Measurements from ENCODE around the gene SCIN. TPM values are rescaled to one million over a fixed set of nuclear protein-coding genes. Genes with fewer than 3 reads are reported as not detected.

SCIN gene
- total RNA-seq, 1 experiment from 2014 or later, result 0.39 TPM

DNA sequence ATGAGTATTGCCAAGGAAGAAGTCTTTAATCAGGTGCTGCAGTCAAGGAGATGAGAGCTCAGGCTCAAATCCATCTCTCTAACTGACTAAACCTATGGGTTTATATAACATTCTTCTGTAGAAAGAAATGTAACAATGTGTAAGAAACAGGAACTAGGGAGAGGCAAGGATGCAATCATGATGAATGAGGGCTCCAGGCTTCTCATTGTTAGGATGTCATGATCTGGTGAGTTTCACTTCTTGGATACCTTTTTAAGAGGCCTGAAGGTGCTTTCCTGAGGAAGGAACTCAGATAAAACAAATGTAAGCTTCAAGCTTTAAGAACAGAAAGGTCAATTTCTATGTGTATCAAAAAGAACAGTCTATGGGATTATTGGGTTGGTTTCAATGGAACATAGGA lies 30.8 kb upstream of the SCIN start:
- Histone ChIP-seq H3K9me3 (ENCODE audit: low read depth, low read length, poor library complexity, severe bottlenecking) (no peaks in the 10 kb centered on the region), H3K27me3 (replicated peaks; ENCODE audit: insufficient read depth, low read depth, low read length, poor library complexity) (no peaks in the 10 kb centered on the region), H3K27ac (ENCODE audit: low read depth, low read length, poor library complexity, severe bottlenecking) (no peak overlapping the region), H3K36me3 (ENCODE audit: insufficient read depth, low read length, poor library complexity, severe bottlenecking) (no peaks in the 10 kb centered on the region), H3K4me3 (ENCODE audit: low read depth, low read length, poor library complexity, severe bottlenecking) (no peak overlapping the region), H3K4me1 (ENCODE audit: insufficient read depth, low read length, poor library complexity, severe bottlenecking) (no peaks in the 10 kb centered on the region)
- CTCF ChIA-PET, result interaction anchor here (0.5 kb wide), 1 partner anchor 93 kb away, joined by 3 read pairs; no protein-coding TSS in a partner anchor
- intact Hi-C loops (cut with micrococcal nuclease; ENCODE audit: unreplicated experiment), result no loop called here
- POLR2A ChIA-PET (ENCODE audit: low non-redundant PET), result no interaction called here
- no TSS peak for BruUV-seq (replicated peaks)
- DNase-seq (ENCODE audit: low spot score), result no peak
- TF ChIP-seq EZH2 (IDR thresholded peaks at IDR 0.05; ENCODE audit: borderline replicate concordance, low read depth, low read length, poor library complexity, severe bottlenecking), result no peak
- TF ChIP-seq, protein P1, sequence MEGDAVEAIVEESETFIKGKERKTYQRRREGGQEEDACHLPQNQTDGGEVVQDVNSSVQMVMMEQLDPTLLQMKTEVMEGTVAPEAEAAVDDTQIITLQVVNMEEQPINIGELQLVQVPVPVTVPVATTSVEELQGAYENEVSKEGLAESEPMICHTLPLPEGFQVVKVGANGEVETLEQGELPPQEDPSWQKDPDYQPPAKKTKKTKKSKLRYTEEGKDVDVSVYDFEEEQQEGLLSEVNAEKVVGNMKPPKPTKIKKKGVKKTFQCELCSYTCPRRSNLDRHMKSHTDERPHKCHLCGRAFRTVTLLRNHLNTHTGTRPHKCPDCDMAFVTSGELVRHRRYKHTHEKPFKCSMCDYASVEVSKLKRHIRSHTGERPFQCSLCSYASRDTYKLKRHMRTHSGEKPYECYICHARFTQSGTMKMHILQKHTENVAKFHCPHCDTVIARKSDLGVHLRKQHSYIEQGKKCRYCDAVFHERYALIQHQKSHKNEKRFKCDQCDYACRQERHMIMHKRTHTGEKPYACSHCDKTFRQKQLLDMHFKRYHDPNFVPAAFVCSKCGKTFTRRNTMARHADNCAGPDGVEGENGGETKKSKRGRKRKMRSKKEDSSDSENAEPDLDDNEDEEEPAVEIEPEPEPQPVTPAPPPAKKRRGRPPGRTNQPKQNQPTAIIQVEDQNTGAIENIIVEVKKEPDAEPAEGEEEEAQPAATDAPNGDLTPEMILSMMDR (conservative IDR thresholded peaks at IDR 0.05; ENCODE audit: low read depth, low read length), result no peak

DNA sequence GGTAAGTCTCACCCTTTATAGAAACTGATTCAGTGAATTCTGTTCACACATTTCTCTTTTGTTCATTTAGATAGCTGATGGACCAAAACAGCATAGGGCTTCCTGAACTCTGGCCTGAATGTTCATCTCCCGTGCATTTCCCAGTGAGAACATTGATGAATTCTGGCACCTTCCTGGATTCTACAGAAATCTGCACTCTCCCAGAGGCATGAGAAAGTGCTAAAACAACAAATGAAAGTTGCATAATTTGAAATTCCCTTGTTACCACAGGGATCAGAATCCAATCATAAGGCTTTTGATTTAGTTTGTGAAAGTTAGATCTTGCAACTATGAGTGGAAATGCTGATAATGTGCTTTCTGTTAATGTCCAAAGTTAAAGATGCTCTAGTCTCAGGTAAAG lies 29.7 kb upstream of the SCIN start:
- no peak for TF ChIP-seq EZH2 (IDR thresholded peaks at IDR 0.05; ENCODE audit: borderline replicate concordance, low read depth, low read length, poor library complexity, severe bottlenecking)
- TF ChIP-seq, protein P1 (conservative IDR thresholded peaks at IDR 0.05; ENCODE audit: low read depth, low read length), result no peak
- no peaks in the 10 kb centered on the region for H3K27me3 ChIP-seq (replicated peaks; ENCODE audit: insufficient read depth, low read depth, low read length, poor library complexity)
- intact Hi-C loops (cut with micrococcal nuclease; ENCODE audit: unreplicated experiment), result no loop called here
- ChIA-PET CTCF (no interaction called here), POLR2A (ENCODE audit: low non-redundant PET) (no interaction called here)
- H3K36me3 ChIP-seq (ENCODE audit: insufficient read depth, low read length, poor library complexity, severe bottlenecking), result no peaks in the 10 kb centered on the region
- no peak for DNase-seq (ENCODE audit: low spot score)
- no peak overlapping the region for H3K4me3 ChIP-seq (ENCODE audit: low read depth, low read length, poor library complexity, severe bottlenecking)
- no peaks in the 10 kb centered on the region for H3K9me3 ChIP-seq (ENCODE audit: low read depth, low read length, poor library complexity, severe bottlenecking)
- no peak overlapping the region for H3K27ac ChIP-seq (ENCODE audit: low read depth, low read length, poor library complexity, severe bottlenecking)
- no TSS peak for BruUV-seq (replicated peaks)
- no peaks in the 10 kb centered on the region for H3K4me1 ChIP-seq (ENCODE audit: insufficient read depth, low read length, poor library complexity, severe bottlenecking)

DNA sequence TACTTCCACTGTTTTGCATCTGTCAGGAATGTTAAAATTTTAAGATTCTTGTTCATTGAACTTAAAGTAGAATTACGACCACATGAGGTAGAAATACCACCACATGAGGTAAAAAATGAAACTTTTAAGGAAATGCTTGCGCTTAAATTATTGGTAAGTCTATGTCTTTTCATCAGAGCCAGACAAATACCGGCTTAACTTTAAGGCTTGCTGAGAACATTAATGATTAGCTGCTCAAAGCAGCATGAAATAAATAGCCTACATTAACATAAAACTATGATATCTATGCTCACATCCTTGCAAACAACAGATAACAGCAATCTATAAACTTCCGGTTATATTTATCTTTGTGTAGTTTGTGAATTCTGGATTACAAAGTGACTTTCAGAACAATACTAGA lies 26.9 kb upstream of the SCIN start:
- no peak for DNase-seq (ENCODE audit: low spot score)
- H3K4me1 ChIP-seq (ENCODE audit: insufficient read depth, low read length, poor library complexity, severe bottlenecking), result no peaks in the 10 kb centered on the region
- intact Hi-C loops (cut with micrococcal nuclease; ENCODE audit: unreplicated experiment), result no loop called here
- TF ChIP-seq, protein P1 (conservative IDR thresholded peaks at IDR 0.05; ENCODE audit: low read depth, low read length), result no peak
- TF ChIP-seq EZH2 (IDR thresholded peaks at IDR 0.05; ENCODE audit: borderline replicate concordance, low read depth, low read length, poor library complexity, severe bottlenecking), result no peak
- ChIA-PET CTCF (no interaction called here), POLR2A (ENCODE audit: low non-redundant PET) (no interaction called here)
- BruUV-seq (replicated peaks), result no TSS peak
- H3K27me3 ChIP-seq (replicated peaks; ENCODE audit: insufficient read depth, low read depth, low read length, poor library complexity), result no peaks in the 10 kb centered on the region
- H3K36me3 ChIP-seq (ENCODE audit: insufficient read depth, low read length, poor library complexity, severe bottlenecking), result no peaks in the 10 kb centered on the region
- H3K27ac ChIP-seq (ENCODE audit: low read depth, low read length, poor library complexity, severe bottlenecking), result no peak overlapping the region
- H3K9me3 ChIP-seq (ENCODE audit: low read depth, low read length, poor library complexity, severe bottlenecking), result no peaks in the 10 kb centered on the region
- no peak overlapping the region for H3K4me3 ChIP-seq (ENCODE audit: low read depth, low read length, poor library complexity, severe bottlenecking)

Data from A673 (cell line).